Sigmoid colon (tissue), 7 donors: ENCODE results near the gene LDLRAD4. TPM values are rescaled to one million over a fixed set of nuclear protein-coding genes. Genes with fewer than 3 reads are reported as not detected.

Experiments
- DNase-seq: peaks from one replicate; pipeline ENCODE4 v3.0.0-alpha.2; 2019
- H3K27ac ChIP-seq, 4 donors: fragments of 200-600 bp; sonication (generic); one replicate each; pipeline ENCODE4 v1.5.1; 2016 to 2019; ENCODE audit warnings: mild to moderate bottlenecking in 1 of 4
- H3K27me3 ChIP-seq, 3 donors: fragments of 200-600 bp; sonication (generic); one replicate each; pipeline ENCODE4 v1.5.1; 2019; ENCODE audit warnings: mild to moderate bottlenecking in 1 of 3
- H3K36me3 ChIP-seq, 4 donors: fragments of 200-600 bp; sonication (generic); one replicate each; pipeline ENCODE4 v1.5.1; 2016 to 2019
- H3K4me1 ChIP-seq, 4 donors: fragments of 200-600 bp; sonication (generic); one replicate each; pipeline ENCODE4 v1.5.1; 2017 to 2019
- H3K4me3 ChIP-seq, 4 donors: fragments of 200-600 bp; sonication (generic); one replicate each; pipeline ENCODE4 v1.5.1; 2017 to 2019; ENCODE audit warnings: mild to moderate bottlenecking in 2 of 4, moderate library complexity in 1 of 4
- H3K9me3 ChIP-seq, 4 donors: fragments of 200-600 bp in 3 of 4; sonication (generic) in 3 of 4; one replicate each; pipeline versions ENCODE4 v1.5.1 to v1.6.1; 2013 to 2019
- CTCF ChIP-seq, 4 experiments: fragments of 450-650 bp in 3 of 4; fragments of 200-600 bp in 1 of 4; IDR thresholded peaks; one replicate each; pipeline ENCODE4 v1.5.1; 2016 to 2019; ENCODE audit warnings: antibody characterized with exemption in 4 of 4, mild to moderate bottlenecking in 3 of 4, moderate library complexity in 2 of 4
- EP300 ChIP-seq, 4 donors: sonication (generic); formaldehyde crosslinking; IDR thresholded peaks; one replicate each; pipeline ENCODE4 v1.6.1; 2017; ENCODE audit warnings: antibody characterized with exemption in 4 of 4
- POLR2A ChIP-seq, 2 donors: fragments of 450-650 bp; IDR thresholded peaks; one replicate each; pipeline ENCODE4 v1.6.1; 2016; ENCODE audit warnings: antibody characterized with exemption in 2 of 2, mild to moderate bottlenecking in 2 of 2, moderate library complexity in 2 of 2
- POLR2AphosphoS5 ChIP-seq, 4 donors: sonication (generic); formaldehyde crosslinking; IDR thresholded peaks; one replicate each; pipeline ENCODE4 v1.6.1; 2017; ENCODE audit warnings: antibody characterized with exemption in 4 of 4
- WGBS, 2 donors: extraction: QIAGEN DNeasy Blood & Tissue Kit; methylation state at CpG; one replicate each; pipeline ENCODE4 v1.1.7; 2013; 5-methylcytosine and 5-hydroxymethylcytosine counted together
- intact Hi-C: fragments of 100-400 bp; cut with DNase I; formaldehyde crosslinking; loops from one replicate; pipeline ENCODE4 v1.15.1; 2023
- polyA plus RNA-seq, 3 donors: library from polyadenylated mRNA; stranded (reverse); fragments of 200-250 nt; gene quantifications; one replicate each; pipeline ENCODE4 v1.2.3, GENCODE V29; 2013
- total RNA-seq, 4 donors: library from RNA; depleted of rRNA; stranded (reverse); fragments of >200 nt; gene quantifications; one replicate each; pipeline ENCODE4 v1.1.0, GENCODE V29; 2016
- donor health status: healthy with polysubstance abuse.
- donor health status: Bipolar disorder and iron deficiency.
- donor health status: healthy.

Gene LDLRAD4
- total and polyA plus RNA-seq, 7 donors = 1.2 to 28.2 (median 17.2) TPM

- TF ChIP-seq CTCF (IDR thresholded peaks at IDR 0.05) (no peak), EP300 (IDR thresholded peaks at IDR 0.05) (no peak), POLR2AphosphoS5 (IDR thresholded peaks at IDR 0.05) (no peak), POLR2A (IDR thresholded peaks at IDR 0.05) (no peak)
- no peaks in the 10 kb centered on the region for H3K9me3 ChIP-seq
- no peaks in the 10 kb centered on the region for H3K36me3 ChIP-seq
- H3K27ac ChIP-seq = no peak overlapping the region
- intact Hi-C loops = no loop called here
- no peaks in the 10 kb centered on the region for H3K27me3 ChIP-seq
- no peak overlapping the region for H3K4me3 ChIP-seq
- DNase-seq = no peak
- H3K4me1 ChIP-seq = no peaks in the 10 kb centered on the region
- 71 to 74% methylated on average over 13 of the region's 13 CpGs for WGBS, 2 donors
Observed at GRCh38 chr18:13653746-13654433, 435.3 kb downstream of the LDLRAD4 start.

GRCh38 chr18:13657974-13658373 is 439.4 kb downstream of the LDLRAD4 start:
- no peaks in the 10 kb centered on the region for H3K9me3 ChIP-seq
- intact Hi-C loops = no loop called here
- H3K36me3 ChIP-seq = no peaks in the 10 kb centered on the region
- TF ChIP-seq POLR2A (IDR thresholded peaks at IDR 0.05) (no peak), CTCF (IDR thresholded peaks at IDR 0.05) (no peak), EP300 (IDR thresholded peaks at IDR 0.05) (no peak), POLR2AphosphoS5 (IDR thresholded peaks at IDR 0.05) (no peak)
- no peaks in the 10 kb centered on the region for H3K27me3 ChIP-seq
- no peak overlapping the region for H3K4me3 ChIP-seq
- no peaks in the 10 kb centered on the region for H3K4me1 ChIP-seq
- 61 to 68% methylated on average over 7 of the region's 7 CpGs for WGBS, 2 donors
- no peak for DNase-seq
- no peak overlapping the region for H3K27ac ChIP-seq

GRCh38 chr18:13658436-13659204 is 440.1 kb downstream of the LDLRAD4 start:
- H3K27ac ChIP-seq = no peak overlapping the region
- no peaks in the 10 kb centered on the region for H3K27me3 ChIP-seq
- 85 to 89% methylated on average over 8 of the region's 8 CpGs for WGBS, 2 donors
- TF ChIP-seq POLR2AphosphoS5 (IDR thresholded peaks at IDR 0.05) = no peak
- no peak for TF ChIP-seq EP300 (IDR thresholded peaks at IDR 0.05)
- no peak for TF ChIP-seq CTCF (IDR thresholded peaks at IDR 0.05)
- TF ChIP-seq POLR2A (IDR thresholded peaks at IDR 0.05) = no peak
- no peak for DNase-seq
- no peak overlapping the region for H3K4me3 ChIP-seq
- H3K9me3 ChIP-seq = no peaks in the 10 kb centered on the region
- H3K36me3 ChIP-seq = no peaks in the 10 kb centered on the region
- intact Hi-C loops = no loop called here
- no peaks in the 10 kb centered on the region for H3K4me1 ChIP-seq

GRCh38 chr18:13660510-13660909 is 441.9 kb downstream of the LDLRAD4 start:
- H3K27me3 ChIP-seq = no peaks in the 10 kb centered on the region
- H3K9me3 ChIP-seq = no peaks in the 10 kb centered on the region
- peak overlapping the region in 1 of 4 donors; percentile 44 for H3K27ac ChIP-seq
- peaks cover 0 to under 1% (median under 1%) of the 10 kb centered on the region in 4 donors for H3K36me3 ChIP-seq
- H3K4me3 ChIP-seq = no peak overlapping the region
- 83 to 85% methylated on average over 5 of the region's 5 CpGs for WGBS, 2 donors
- TF ChIP-seq POLR2AphosphoS5 (IDR thresholded peaks at IDR 0.05) (no peak), CTCF (IDR thresholded peaks at IDR 0.05) (no peak), POLR2A (IDR thresholded peaks at IDR 0.05) (no peak), EP300 (IDR thresholded peaks at IDR 0.05) (no peak)
- no peaks in the 10 kb centered on the region for H3K4me1 ChIP-seq
- intact Hi-C loops = loop anchor here (10.0 kb wide), 1 partner anchor 1246 kb away; no protein-coding TSS in a partner anchor
- no peak for DNase-seq
